GM12878 (cell line): ENCODE data around the gene TAAR9. TPM values are rescaled to one million over a fixed set of nuclear protein-coding genes. Genes with fewer than 3 reads are reported as not detected.

ENCODE experiments used
- ATAC-seq: fragments of 200-7000 bp; cut with Tn5 transposase; 3 replicates; pipeline ENCODE4 v1.9.1; 2020; ENCODE audit warnings: mild to moderate bottlenecking, moderate library complexity
- BruUV-seq: library from RNA; stranded (reverse); fragments of 400-500 nt; replicated peaks from 2 replicates; lab custom pipeline; 2021; lab: Mats Ljungman, UMichigan
- CTCF ChIA-PET: fragments of 300-600 bp; sonication (Branson Sonifier 250); formaldehyde crosslinking; extraction: SDS; loops from one replicate; lab custom pipeline; 2021; ENCODE audit warnings: inconsistent platforms; lab: Yijun Ruan, JAX
- POLR2A ChIA-PET: fragments of 350-600 bp; formaldehyde crosslinking; extraction: SDS; loops from one replicate; lab custom pipeline; 2021; ENCODE audit warnings: inconsistent platforms; lab: Charles Lee
- RAD21 ChIA-PET: fragments of 300-600 bp; sonication (Branson Sonifier 250); formaldehyde crosslinking; loops from one replicate; lab custom pipeline; 2023; ENCODE audit warnings: antibody characterized with exemption; ENCODE audit not compliant: unreplicated experiment; lab: Charles Lee
- SMC1A ChIA-PET: fragments of 300-600 bp; sonication (Branson Sonifier 250); formaldehyde crosslinking; loops from one replicate; lab custom pipeline; 2023; ENCODE audit not compliant: unreplicated experiment, uncharacterized antibody; lab: Charles Lee
- DNase-seq: peaks from one replicate; pipeline ENCODE4 v3.0.0-alpha.2; 2011; ENCODE audit warnings: low read depth, low spot score
- FAIRE-seq: peaks from 3 replicates; lab custom pipeline; 2011; peaks lifted over from hg19 to GRCh38; lab: Jason Lieb, UNC
- H2AFZ ChIP-seq: 2 replicates; pipeline ENCODE4 v1.6.0; 2011; ENCODE audit warnings: low read depth, low read length, control low read depth; ENCODE audit not compliant: control insufficient read depth
- H3K27ac ChIP-seq: 2 replicates; pipeline ENCODE4 v1.5.1; 2011; ENCODE audit warnings: control low read depth; ENCODE audit not compliant: control insufficient read depth, insufficient read depth
- H3K27me3 ChIP-seq, 2 experiments: replicated peaks in 1 of 2; 2 replicates each; pipeline versions ENCODE4 v1.6.0 to v1.6.1; 2011; ENCODE audit warnings: low read length in 1 of 2; ENCODE audit not compliant: control insufficient read depth in 2 of 2, insufficient read depth in 2 of 2
- H3K36me3 ChIP-seq, 2 experiments: 2 replicates each; pipeline ENCODE4 v1.5.1; 2011; ENCODE audit warnings: low read length in 1 of 2; ENCODE audit not compliant: control insufficient read depth in 2 of 2, insufficient read depth in 2 of 2
- H3K4me1 ChIP-seq: 2 replicates; pipeline ENCODE4 v1.6.1; 2011; ENCODE audit warnings: mild to moderate bottlenecking, low read length, moderate library complexity, mixed read lengths; ENCODE audit not compliant: control insufficient read depth, insufficient read depth
- H3K4me2 ChIP-seq: 2 replicates; pipeline ENCODE4 v1.6.0; 2011; ENCODE audit warnings: control low read depth; ENCODE audit not compliant: control insufficient read depth, insufficient read depth
- H3K4me3 ChIP-seq: fragments of 200-600 bp; sonication (generic); 2 replicates; pipeline ENCODE4 v1.5.1; 2016
- H3K79me2 ChIP-seq: 2 replicates; pipeline ENCODE4 v1.6.0; 2011; ENCODE audit warnings: low read length; ENCODE audit not compliant: control insufficient read depth, insufficient read depth
- H3K9ac ChIP-seq: 2 replicates; pipeline ENCODE4 v1.8.0; 2011; ENCODE audit warnings: low read length, control low read depth, mixed read lengths; ENCODE audit not compliant: control insufficient read depth, insufficient read depth
- H3K9me3 ChIP-seq: replicated peaks from 3 replicates; pipeline ENCODE4 v1.5.1; 2011; ENCODE audit warnings: mild to moderate bottlenecking, low read length; ENCODE audit not compliant: control insufficient read depth, insufficient read depth
- H4K20me1 ChIP-seq: 2 replicates; pipeline ENCODE4 v1.6.0; 2011; ENCODE audit not compliant: control insufficient read depth, insufficient read depth
- CBX5 ChIP-seq: sonication (generic); IDR thresholded peaks from 2 replicates; pipeline ENCODE4 v1.6.1; 2016; ENCODE audit warnings: low read depth, moderate library complexity, mild to moderate bottlenecking, inconsistent platforms
- ETV6 ChIP-seq, 2 experiments: fragments of 450-650 bp in 1 of 2; IDR thresholded peaks in 1 of 2; conservative IDR thresholded peaks in 1 of 2; 2 replicates each; pipeline ENCODE4 v1.6.1; 2014; ENCODE audit warnings: antibody characterized with exemption in 1 of 2, borderline replicate concordance in 1 of 2, low read depth in 1 of 2, mild to moderate bottlenecking in 1 of 2, moderate library complexity in 1 of 2
- SMARCA5 ChIP-seq: fragments of 450-650 bp; IDR thresholded peaks from 2 replicates; pipeline ENCODE4 v1.6.1; 2017; ENCODE audit warnings: mild to moderate bottlenecking
- WGBS: methylation state at CpG from one replicate; pipeline ENCODE4 v1.1.6; 2016; ENCODE audit warnings: low lambda C conversion rate; ENCODE audit not compliant: insufficient replicate concordance, insufficient coverage; ENCODE audit errors: missing lambda C conversion rate; 5-methylcytosine and 5-hydroxymethylcytosine counted together
- in situ Hi-C: fragments of 300-500 bp; cut with MboI; formaldehyde crosslinking; loops from 9 replicates; pipeline ENCODE4 v1.14.3; 2018; ENCODE audit warnings: mixed read lengths
- intact Hi-C: fragments of 100-400 bp; cut with micrococcal nuclease; formaldehyde crosslinking; loops from one replicate; pipeline ENCODE4 v1.14.2; 2022; ENCODE audit not compliant: unreplicated experiment
- polyA plus RNA-seq, 11 experiments: library from polyadenylated mRNA; depleted of rRNA in 4 of 11; unstranded in 6 of 11; stranded (reverse) in 5 of 11; fragments of >200 nt; fragmentation: Nextera tagmentation in 4 of 11; fragmentation: Illumina TruSeq in 1 of 11; extraction: Ambion mirVana in 4 of 11; extraction: Trizol in 1 of 11; gene quantifications; 1 replicate in 1 of 11; 2 replicates in 10 of 11; pipeline versions ENCODE4 v1.2.1 to v1.2.3, GENCODE V29; 2011 to 2016; ENCODE audit warnings: inconsistent platforms in 2 of 11, missing spikeins in 2 of 11, low read depth in 1 of 11
- total RNA-seq, 4 experiments: library from RNA; depleted of rRNA in 3 of 4; stranded (reverse); fragments of >200 nt in 3 of 4; fragmentation: Illumina TruSeq in 1 of 4; extraction: Trizol in 1 of 4; gene quantifications; 2 replicates each; pipeline versions ENCODE4 v1.2.1 to v1.2.3, GENCODE V29; 2013 to 2021
- TF ChIP-seq, protein P1 (sequence below): IDR thresholded peaks from 2 replicates; pipeline ENCODE4 v1.6.1; 2012; ENCODE audit warnings: low read depth, low read length, improper control_type of control experiment
- TF ChIP-seq, protein P2 (sequence below): IDR thresholded peaks from 2 replicates; pipeline ENCODE4 v1.6.1; 2011; ENCODE audit warnings: borderline replicate concordance, low read depth, mild to moderate bottlenecking, moderate library complexity, mixed read lengths, low read length; ENCODE audit not compliant: insufficient read depth; ENCODE audit errors: extremely low read length

The TAAR9 gene
- total and polyA plus RNA-seq, 10 of the 15 experiments (the other 5 are each of a cell fraction or from before 2014, with no cell fraction given), result not detected

DNA sequence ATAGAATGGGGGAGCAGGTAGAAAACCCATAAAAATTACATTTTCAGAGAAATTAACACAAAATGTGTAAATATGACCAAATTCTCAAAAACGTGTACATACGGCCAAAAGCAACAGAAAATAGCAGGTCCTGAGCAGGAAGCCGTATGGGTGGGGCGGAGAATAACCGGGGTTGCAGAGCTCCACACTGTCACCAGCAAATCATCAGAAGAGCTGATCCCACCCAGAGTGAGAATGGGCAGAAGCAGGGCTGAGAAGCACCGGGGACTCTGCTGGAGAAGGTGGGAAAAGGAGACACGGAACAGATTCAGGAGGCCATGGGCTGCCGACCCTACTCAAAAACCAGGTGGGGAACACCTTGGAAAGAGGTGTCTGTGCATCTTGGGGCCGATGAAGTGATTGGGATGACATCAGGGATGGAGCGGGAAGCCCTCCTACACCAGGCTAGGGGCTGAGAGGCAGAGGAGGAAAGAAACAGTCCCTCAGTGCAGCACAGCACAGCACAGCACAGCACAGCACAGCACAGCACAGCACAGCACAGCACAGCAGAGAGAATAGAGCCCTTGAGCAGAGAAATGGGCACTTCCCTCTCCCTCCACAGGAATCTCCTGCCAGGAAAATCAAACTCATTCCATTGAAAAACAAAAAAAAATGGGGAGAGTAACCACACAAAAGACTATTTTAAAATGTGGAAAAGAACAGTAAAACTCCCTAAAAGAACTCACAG lies 47.4 kb upstream of the TAAR9 start:
- no peaks in the 10 kb centered on the region for H4K20me1 ChIP-seq
- TF ChIP-seq ETV6 (conservative IDR thresholded peaks at IDR 0.05 in 1 of 2, IDR thresholded peaks at IDR 0.05 in 1 of 2; ENCODE audit: borderline replicate concordance in 1 of 2, low read depth in 1 of 2) (0 out of 4 replicates have a peak, but pooled peaks of 1 of the 2 experiments have one; percentile 11), CBX5 (peak; percentile 12; the same call in 1 of the 2 replicates), SMARCA5 (no peak)
- TF ChIP-seq, protein P1, sequence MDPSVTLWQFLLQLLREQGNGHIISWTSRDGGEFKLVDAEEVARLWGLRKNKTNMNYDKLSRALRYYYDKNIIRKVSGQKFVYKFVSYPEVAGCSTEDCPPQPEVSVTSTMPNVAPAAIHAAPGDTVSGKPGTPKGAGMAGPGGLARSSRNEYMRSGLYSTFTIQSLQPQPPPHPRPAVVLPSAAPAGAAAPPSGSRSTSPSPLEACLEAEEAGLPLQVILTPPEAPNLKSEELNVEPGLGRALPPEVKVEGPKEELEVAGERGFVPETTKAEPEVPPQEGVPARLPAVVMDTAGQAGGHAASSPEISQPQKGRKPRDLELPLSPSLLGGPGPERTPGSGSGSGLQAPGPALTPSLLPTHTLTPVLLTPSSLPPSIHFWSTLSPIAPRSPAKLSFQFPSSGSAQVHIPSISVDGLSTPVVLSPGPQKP, result no peak
- TF ChIP-seq, protein P2, sequence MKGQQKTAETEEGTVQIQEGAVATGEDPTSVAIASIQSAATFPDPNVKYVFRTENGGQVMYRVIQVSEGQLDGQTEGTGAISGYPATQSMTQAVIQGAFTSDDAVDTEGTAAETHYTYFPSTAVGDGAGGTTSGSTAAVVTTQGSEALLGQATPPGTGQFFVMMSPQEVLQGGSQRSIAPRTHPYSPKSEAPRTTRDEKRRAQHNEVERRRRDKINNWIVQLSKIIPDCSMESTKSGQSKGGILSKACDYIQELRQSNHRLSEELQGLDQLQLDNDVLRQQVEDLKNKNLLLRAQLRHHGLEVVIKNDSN, result no peak
- TF ChIP-seq, all 136 proteins: peak for 2
- CTCF ChIA-PET, result interaction anchor here (0.8 to 11.0 kb wide), 5 partner anchors 9 to 211 kb away, joined by 3 to 263 read pairs (median 4); no protein-coding TSS in a partner anchor
- Histone ChIP-seq H3K4me2 (peak overlapping the region; percentile 85), H2AFZ (peak overlapping the region; percentile 59; the same call in 1 of the 2 replicates), H3K36me3 (peaks cover 3 to 7% of the 10 kb centered on the region in 2 experiments; a peak in 3 of 4 replicates), H3K27ac (peak overlapping the region; percentile 73), H3K9ac (peak overlapping the region; percentile 50), H3K4me1 (peaks cover 42% of the 10 kb centered on the region), H3K9me3 (peaks cover 12% of the 10 kb centered on the region), H3K79me2 (peaks cover 78% of the 10 kb centered on the region), H3K4me3 (peak overlapping the region; percentile 56), H3K27me3 (no peaks in the 10 kb centered on the region)
- no peak for DNase-seq
- BruUV-seq, result no TSS peak
- no peak for FAIRE-seq
- in situ Hi-C loops (no loop called here), intact Hi-C loops (no loop called here)
- ATAC-seq, result peak; percentile 62
- RAD21 ChIA-PET, result interaction anchor here (1.0 to 9.7 kb wide), 6 partner anchors 9 to 211 kb away, joined by 3 to 77 read pairs (median 4); no protein-coding TSS in a partner anchor
- POLR2A ChIA-PET, result no interaction called here
- SMC1A ChIA-PET, result interaction anchor here (0.6 to 4.2 kb wide), 9 partner anchors 19 to 211 kb away, joined by 3 to 19 read pairs (median 3); no protein-coding TSS in a partner anchor
- WGBS, result 1% methylated on average over 10 of the region's 10 CpGs
